Aorta (tissue), 5 donors: ENCODE data around the gene EVX2. TPM values are rescaled to one million over a fixed set of nuclear protein-coding genes. Genes with fewer than 3 reads are reported as not detected.

ENCODE experiments used
- ATAC-seq: fragments of 200-7000 bp; cut with Tn5 transposase; one replicate; pipeline ENCODE4 v1.9.1; 2022; ENCODE audit warnings: moderate library complexity; ENCODE audit not compliant: low FRiP score
- DNase-seq, 2 donors: peaks; one replicate each; pipeline ENCODE4 v3.0.0-alpha.2; 2020
- H3K27ac ChIP-seq, 2 donors: one replicate each; pipeline ENCODE4 v1.5.1; 2013; ENCODE audit warnings: low read length in 2 of 2, mild to moderate bottlenecking in 2 of 2, moderate library complexity in 2 of 2, control low read depth in 1 of 2, inconsistent platforms in 1 of 2, low read depth in 1 of 2
- H3K27me3 ChIP-seq, 2 donors: one replicate each; pipeline ENCODE4 v1.6.1; 2013; ENCODE audit warnings: control low read depth in 1 of 2, low read length in 1 of 2, mild to moderate bottlenecking in 1 of 2, moderate library complexity in 1 of 2; ENCODE audit not compliant: insufficient read depth in 2 of 2, control insufficient read depth in 1 of 2
- H3K36me3 ChIP-seq, 2 donors: one replicate each; pipeline ENCODE4 v1.6.1; 2013; ENCODE audit warnings: control low read depth in 1 of 2, low read length in 1 of 2, mild to moderate bottlenecking in 1 of 2; ENCODE audit not compliant: insufficient read depth in 2 of 2, control insufficient read depth in 1 of 2
- H3K4me1 ChIP-seq, 2 donors: one replicate each; pipeline ENCODE4 v1.6.1; 2013; ENCODE audit warnings: low read length in 2 of 2, control low read depth in 1 of 2, mild to moderate bottlenecking in 1 of 2, moderate library complexity in 1 of 2; ENCODE audit not compliant: insufficient read depth in 2 of 2, control insufficient read depth in 1 of 2
- H3K4me3 ChIP-seq, 2 donors: one replicate each; pipeline ENCODE4 v1.5.1; 2013; ENCODE audit warnings: low read length in 2 of 2, control low read depth in 1 of 2, mild to moderate bottlenecking in 1 of 2
- H3K9me3 ChIP-seq: one replicate; pipeline ENCODE4 v1.6.1; 2013; ENCODE audit warnings: mild to moderate bottlenecking, low read length; ENCODE audit not compliant: control insufficient read depth
- WGBS, 2 donors: extraction: QIAGEN DNeasy Blood & Tissue Kit; methylation state at CpG; one replicate each; pipeline ENCODE4 v1.1.7; 2013; 5-methylcytosine and 5-hydroxymethylcytosine counted together
- intact Hi-C, 2 donors: fragments of 100-400 bp; cut with DNase I; formaldehyde crosslinking; loops; one replicate each; pipeline versions ENCODE4 v1.14.2 to v1.15.0; 2022
- polyA plus RNA-seq, 2 donors: library from polyadenylated mRNA; stranded (reverse); fragments of 200-250 nt; gene quantifications; one replicate each; pipeline ENCODE4 v1.2.3, GENCODE V29; 2013
- total RNA-seq, 2 donors: library from RNA; stranded (reverse); fragmentation: NEBNext Ultra II Directional; extraction: Animal tissue kit (Norgen Biotek cat#: 25700); gene quantifications; one replicate each; pipeline ENCODE4 v1.2.1, GENCODE V29; 2021
- donor health status: healthy with polysubstance abuse.
- donor health status: Bipolar disorder and iron deficiency.
- donor health status: DM: no; HTN: no; CAD: no.
- donor health status: DM: no; HTN: no; CAD: no.
- donor health status: DM: yes; HTN: yes; CAD: no.

The EVX2 gene
- total and polyA plus RNA-seq, 4 donors = not detected

GRCh38 chr2:176110415-176111308 lies 26.9 kb upstream of the EVX2 start:
- intact Hi-C loops = no loop called here
- WGBS, 2 donors = 22 to 23% methylated on average over 7 of the region's 7 CpGs

GRCh38 chr2:176109946-176110345 lies 26.2 kb upstream of the EVX2 start:
- intact Hi-C loops = no loop called here
- H3K4me3 ChIP-seq = no peak overlapping the region
- WGBS, 2 donors = 28 to 30% methylated on average over 4 of the region's 4 CpGs

More at GRCh38 chr2:176110415-176111308, 26.9 kb upstream of the EVX2 start:
- Histone ChIP-seq H3K9me3 (no peaks in the 10 kb centered on the region), H3K27me3 (peaks cover 0 to 2% of the 10 kb centered on the region in 2 donors), H3K4me3 (no peak overlapping the region), H3K27ac (no peak overlapping the region), H3K4me1 (no peaks in the 10 kb centered on the region), H3K36me3 (no peaks in the 10 kb centered on the region)
- ATAC-seq (no peak), DNase-seq (no peak)

GRCh38 chr2:176109192-176109901 lies 25.6 kb upstream of the EVX2 start:
- Histone ChIP-seq H3K27me3 (peaks cover 0 to 6% of the 10 kb centered on the region in 2 donors), H3K36me3 (no peaks in the 10 kb centered on the region), H3K27ac (no peak overlapping the region), H3K9me3 (no peaks in the 10 kb centered on the region), H3K4me3 (no peak overlapping the region), H3K4me1 (no peaks in the 10 kb centered on the region)
- intact Hi-C loops = no loop called here
- ATAC-seq (no peak), DNase-seq (no peak)
- WGBS, 2 donors = 16 to 19% methylated on average over 26 of the region's 26 CpGs

More at GRCh38 chr2:176109946-176110345, 26.2 kb upstream of the EVX2 start:
- no peak overlapping the region for H3K27ac ChIP-seq
- peaks cover 0 to 2% of the 10 kb centered on the region in 2 donors for H3K27me3 ChIP-seq
- H3K9me3 ChIP-seq = no peaks in the 10 kb centered on the region
- ATAC-seq = no peak
- no peaks in the 10 kb centered on the region for H3K4me1 ChIP-seq
- no peaks in the 10 kb centered on the region for H3K36me3 ChIP-seq
- no peak for DNase-seq

GRCh38 chr2:176107731-176108181 lies 24.0 kb upstream of the EVX2 start:
- Histone ChIP-seq H3K27ac (no peak overlapping the region), H3K4me3 (no peak overlapping the region), H3K27me3 (peaks cover 0 to 7% of the 10 kb centered on the region in 2 donors), H3K36me3 (no peaks in the 10 kb centered on the region), H3K9me3 (no peaks in the 10 kb centered on the region), H3K4me1 (no peaks in the 10 kb centered on the region)
- DNase-seq (no peak), ATAC-seq (no peak)
- intact Hi-C loops = no loop called here
- WGBS, 2 donors = 2 to 3% methylated on average over 56 to 59 of the region's 59 CpGs

GRCh38 chr2:176106581-176107539 lies 23.1 kb upstream of the EVX2 start, which contains the start of gene HOXD11:
TSS of gene HOXD11 (plus strand) at chr2:176107280. CDS start at chr2:176107356, 76 bp downstream.
- peaks cover 0 to 7% of the 10 kb centered on the region in 2 donors for H3K27me3 ChIP-seq
- H3K4me1 ChIP-seq = no peaks in the 10 kb centered on the region
- ATAC-seq (no peak), DNase-seq (peak; percentile 30 to 83)
- no peak within 1 kb of the TSS for H3K27ac ChIP-seq
- no peaks in the 10 kb centered on the region for H3K9me3 ChIP-seq
- H3K4me3 ChIP-seq = peak within 1 kb of the TSS in 1 of 2 donors; percentile 25
- no peaks in the 10 kb centered on the region for H3K36me3 ChIP-seq
- WGBS, 2 donors = 3% methylated on average over 80 to 85 of the region's 85 CpGs
- intact Hi-C loops = no loop called here

GRCh38 chr2:176105730-176106580 lies 22.2 kb upstream of the EVX2 start:
- no peak overlapping the region for H3K4me3 ChIP-seq
- intact Hi-C loops = no loop called here
- no peaks in the 10 kb centered on the region for H3K36me3 ChIP-seq
- no peak overlapping the region for H3K27ac ChIP-seq
- peak; percentile 3 for ATAC-seq
- H3K4me1 ChIP-seq = no peaks in the 10 kb centered on the region
- WGBS, 2 donors = 21 to 24% methylated on average over 25 of the region's 25 CpGs
- H3K27me3 ChIP-seq = peaks cover 0 to 7% of the 10 kb centered on the region in 2 donors
- H3K9me3 ChIP-seq = no peaks in the 10 kb centered on the region
- peak in 1 of 2 donors; percentile 24 for DNase-seq

GRCh38 chr2:176105078-176105729 lies 21.4 kb upstream of the EVX2 start:
- Histone ChIP-seq H3K4me1 (no peaks in the 10 kb centered on the region), H3K9me3 (no peaks in the 10 kb centered on the region), H3K27ac (no peak overlapping the region), H3K36me3 (no peaks in the 10 kb centered on the region), H3K27me3 (peaks cover 0 to 7% of the 10 kb centered on the region in 2 donors), H3K4me3 (no peak overlapping the region)
- intact Hi-C loops = no loop called here
- ATAC-seq (no peak), DNase-seq (peak in 1 of 2 donors; percentile 43)
- 11 to 13% methylated on average over 25 of the region's 25 CpGs for WGBS, 2 donors
